ENCODE results near the gene PARP15. TPM values are rescaled to one million over a fixed set of nuclear protein-coding genes. Genes with fewer than 3 reads are reported as not detected.

PARP15 gene
- polyA plus RNA-seq, 4 donors, result 0.06 to 0.46 (median 0.30) TPM

DNA sequence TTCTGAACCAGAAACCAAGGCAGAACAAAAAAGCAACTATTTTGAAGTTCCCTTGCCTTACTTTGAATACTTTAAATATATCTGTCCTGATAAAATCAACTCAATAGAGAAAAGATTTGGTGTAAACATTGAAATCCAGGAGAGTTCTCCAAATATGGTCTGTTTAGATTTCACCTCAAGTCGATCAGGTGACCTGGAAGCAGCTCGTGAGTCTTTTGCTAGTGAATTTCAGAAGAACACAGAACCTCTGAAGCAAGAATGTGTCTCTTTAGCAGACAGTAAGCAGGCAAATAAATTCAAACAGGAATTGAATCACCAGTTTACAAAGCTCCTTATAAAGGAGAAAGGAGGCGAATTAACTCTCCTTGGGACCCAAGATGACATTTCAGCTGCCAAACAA lies 8.7 kb upstream of the PARP15 start:
- DNase-seq (ENCODE audit: low read depth in 4 of 4, low spot score in 2 of 4), result no peak

DNA sequence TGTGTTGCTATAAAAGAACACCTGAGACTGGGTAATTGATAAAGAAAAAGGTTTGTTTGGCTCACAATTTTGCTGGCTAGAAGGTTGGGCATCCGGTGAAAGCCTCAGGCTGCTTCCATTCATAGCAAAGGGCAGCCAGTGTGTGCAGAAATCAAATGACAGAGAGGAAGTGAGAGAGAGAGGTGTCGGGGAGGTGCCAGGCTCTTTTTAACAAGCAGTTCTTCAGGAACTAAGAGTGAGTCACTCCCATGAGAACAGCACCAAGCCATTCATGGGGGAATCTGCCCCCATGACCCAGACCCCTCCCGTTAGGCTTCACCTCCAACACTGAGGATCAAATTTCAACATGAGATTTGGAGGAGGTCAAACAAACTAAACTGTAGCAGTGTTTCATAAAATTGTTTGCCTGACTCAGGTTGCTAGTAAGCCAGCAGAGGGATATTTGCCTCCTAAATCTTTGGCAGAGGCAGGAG lies 4.5 kb upstream of the PARP15 start:
- DNase-seq (ENCODE audit: low read depth in 4 of 4, low spot score in 2 of 4), result no peak

GRCh38 chr3:122576174-122576940 lies 1.1 kb upstream of the PARP15 start:
- DNase-seq (ENCODE audit: low read depth in 4 of 4, low spot score in 2 of 4), result no peak

DNA sequence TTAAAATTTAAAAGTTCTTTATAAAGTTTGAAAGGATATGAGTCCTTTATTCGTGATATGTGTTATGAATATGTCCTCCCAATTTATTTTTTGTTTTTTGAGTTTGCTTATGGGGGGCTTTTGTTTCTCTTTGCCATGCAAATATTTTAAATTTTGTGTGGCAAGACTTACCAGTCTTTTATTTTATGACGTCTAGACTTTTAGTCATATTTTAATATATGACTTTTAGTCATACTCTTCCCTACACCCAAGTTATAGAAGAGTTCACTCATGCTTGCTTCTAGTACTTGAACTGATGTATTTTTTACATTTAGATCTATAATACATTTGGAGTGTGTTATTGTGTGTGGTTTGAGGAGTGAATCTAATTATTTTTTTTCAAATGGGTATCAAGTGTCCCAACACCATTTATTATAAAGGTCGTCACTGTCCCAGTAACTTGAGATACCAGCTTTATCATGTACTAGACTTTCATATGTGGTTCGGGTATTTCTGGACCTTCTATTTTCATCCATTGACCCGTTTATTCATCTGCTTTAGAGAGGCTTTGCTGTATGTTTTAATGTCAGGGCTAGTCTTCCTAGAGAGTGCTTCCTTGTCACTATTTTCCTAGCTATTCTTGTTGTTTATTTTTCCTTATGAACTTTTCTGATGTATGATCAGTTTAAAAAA lies 755 bp downstream of the PARP15 start:
- no peak for DNase-seq (ENCODE audit: low read depth in 4 of 4, low spot score in 2 of 4)

DNA sequence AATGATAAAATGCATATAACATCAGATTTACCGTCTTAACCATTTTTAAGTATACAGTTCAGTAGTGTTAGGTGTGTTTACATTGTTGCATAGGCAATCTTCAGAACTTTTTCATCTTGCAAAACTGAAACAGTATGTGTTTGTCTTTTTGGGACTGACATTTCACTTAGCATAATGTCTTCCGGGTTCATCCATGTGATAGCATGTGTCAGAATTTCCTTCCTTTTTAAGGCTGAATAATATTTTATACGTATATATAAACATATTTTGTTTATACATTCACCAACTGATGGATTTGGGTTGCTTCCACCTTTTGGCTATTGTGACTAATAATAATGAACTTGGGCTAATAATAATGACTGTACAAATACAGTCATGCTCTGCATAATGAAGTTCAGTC lies 3.0 kb downstream of the PARP15 start:
- DNase-seq (ENCODE audit: low read depth in 4 of 4, low spot score in 2 of 4), result no peak

DNA sequence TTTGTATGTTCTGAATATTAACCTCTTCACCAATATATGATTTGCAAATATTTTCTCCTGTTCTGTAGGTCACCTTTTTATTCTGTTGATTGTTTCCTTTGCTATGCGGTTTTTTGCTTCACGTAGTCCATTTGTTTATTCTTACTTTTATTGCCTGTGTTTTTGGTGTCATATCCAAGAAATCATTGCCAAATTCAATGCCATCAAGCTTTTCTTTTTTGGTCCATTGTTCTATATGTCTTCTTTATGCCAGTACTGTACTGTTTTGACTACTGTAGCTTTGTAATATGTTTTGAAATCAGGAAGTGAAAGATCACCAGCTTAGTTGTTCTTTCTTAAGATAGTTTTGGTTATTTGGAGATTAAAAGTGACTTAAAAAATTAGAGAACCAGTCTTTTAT lies 4.2 kb downstream of the PARP15 start:
- DNase-seq (ENCODE audit: low read depth in 4 of 4, low spot score in 2 of 4), result no peak

DNA sequence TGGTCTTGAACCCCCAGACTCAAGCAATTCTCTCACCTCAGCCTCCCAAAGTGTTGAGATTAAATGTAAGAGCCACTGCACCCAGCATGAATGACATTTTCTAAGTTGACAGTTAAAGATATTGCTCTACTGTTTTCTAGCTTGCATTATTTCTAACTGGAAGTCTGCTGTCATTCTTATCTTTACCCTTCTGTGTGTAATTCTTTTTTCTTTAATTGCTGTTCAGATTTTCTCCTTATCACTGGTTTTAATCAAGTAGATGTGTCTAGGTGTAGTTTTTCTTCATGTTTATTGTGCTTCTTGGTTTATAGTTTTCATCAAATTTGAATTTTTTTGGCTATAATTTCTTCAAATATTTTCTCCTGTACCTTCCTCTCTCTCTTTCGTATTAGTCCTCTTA lies 4.9 kb downstream of the PARP15 start:
- no peak for DNase-seq (ENCODE audit: low read depth in 4 of 4, low spot score in 2 of 4)

GRCh38 chr3:122586098-122586497 lies 8.6 kb downstream of the PARP15 start:
- no peak for DNase-seq (ENCODE audit: low read depth in 4 of 4, low spot score in 2 of 4)

DNA sequence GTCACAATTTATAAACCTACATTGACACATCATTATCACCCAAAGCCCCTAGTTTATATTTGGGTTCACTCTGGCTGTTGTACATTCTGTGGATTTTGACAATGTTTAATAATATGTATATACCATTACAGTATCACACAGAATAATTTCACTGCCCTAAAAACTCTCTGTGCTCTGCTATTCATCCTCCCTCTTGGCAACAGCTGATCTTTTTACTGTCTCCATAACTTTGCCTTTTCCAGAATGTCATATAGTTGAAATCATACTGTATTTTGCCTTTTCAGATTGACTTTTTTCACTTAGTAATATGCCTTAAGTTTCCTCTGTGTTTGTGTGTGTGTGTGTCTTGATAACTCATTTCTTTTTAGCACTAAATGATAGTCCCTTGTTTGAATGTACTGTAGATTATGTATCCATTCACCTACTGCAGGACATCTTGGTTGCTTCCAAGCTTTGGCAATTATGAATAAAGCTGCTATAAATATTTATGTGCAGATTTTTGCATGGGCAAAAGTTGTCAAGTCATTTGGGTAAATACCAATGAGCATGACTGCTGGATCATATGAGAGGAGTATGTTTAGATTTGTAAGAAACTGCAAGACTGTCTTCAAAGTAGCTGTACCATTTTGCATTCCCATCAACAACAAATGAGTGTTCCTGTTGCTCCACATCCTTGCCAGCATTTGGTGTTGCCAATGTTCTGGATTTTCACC lies 9.5 kb downstream of the PARP15 start:
- no peak for DNase-seq (ENCODE audit: low read depth in 4 of 4, low spot score in 2 of 4)

DNA sequence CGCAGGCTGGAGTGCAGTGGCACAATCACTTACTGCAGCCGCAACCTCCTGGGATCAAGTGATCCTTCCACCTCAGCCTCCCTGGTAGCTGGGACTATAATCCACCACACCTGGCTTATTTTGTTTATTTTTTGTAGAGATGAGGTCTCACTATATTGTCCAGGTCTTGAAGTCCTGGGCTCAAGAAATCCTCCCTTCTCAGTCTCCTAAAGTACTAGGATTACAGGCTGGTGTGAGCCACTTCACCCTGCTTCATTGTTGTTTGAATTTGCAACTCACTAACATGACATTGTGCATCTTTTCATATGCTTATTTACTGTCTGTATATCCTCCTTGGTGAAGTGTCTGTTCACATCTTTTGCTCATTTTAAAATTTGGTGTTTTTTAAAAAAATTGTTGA lies 10.1 kb downstream of the PARP15 start:
- no peak for DNase-seq (ENCODE audit: low read depth in 4 of 4, low spot score in 2 of 4)

- no peak for DNase-seq (ENCODE audit: low read depth in 4 of 4, low spot score in 2 of 4)
Measured at GRCh38 chr3:122589297-122589696, 11.8 kb downstream of the PARP15 start.

DNA sequence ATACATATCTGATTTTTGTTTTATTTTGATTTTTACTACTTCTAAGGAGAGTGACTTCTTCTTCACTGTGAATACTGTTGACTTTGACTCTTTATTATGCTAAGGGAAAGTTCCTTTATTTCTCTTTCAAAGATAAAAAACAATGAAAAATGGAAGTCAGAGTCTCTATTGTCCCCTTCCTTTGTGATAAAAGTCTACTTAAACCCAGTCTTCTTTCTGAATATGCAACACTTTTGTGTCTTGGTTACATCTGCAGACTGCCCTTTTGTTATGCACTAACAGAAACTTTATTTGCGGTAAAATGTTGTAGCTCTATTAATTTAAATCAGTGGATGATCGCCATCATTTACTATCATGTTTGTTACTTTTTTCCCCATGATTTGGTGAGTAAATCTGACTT lies 13.2 kb downstream of the PARP15 start:
- no peak for DNase-seq (ENCODE audit: low read depth in 4 of 4, low spot score in 2 of 4)

DNA sequence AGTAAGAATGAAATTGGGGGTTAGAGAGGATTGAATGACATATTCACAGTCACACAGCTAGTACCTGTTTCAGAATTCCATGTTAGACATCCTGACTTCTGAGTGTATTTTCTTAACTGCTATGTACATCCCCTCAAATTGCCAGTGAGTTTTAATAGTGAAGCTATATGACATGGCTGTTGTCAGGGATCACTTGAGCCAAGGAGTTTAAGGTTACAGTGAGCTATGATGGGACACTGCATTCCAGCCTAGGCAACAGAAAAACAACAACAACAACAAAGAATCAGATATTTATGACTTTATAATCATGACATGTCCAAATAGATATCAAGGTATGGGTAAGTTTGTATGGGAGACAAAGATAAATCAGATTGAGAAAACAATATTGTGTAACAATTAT lies 16.6 kb downstream of the PARP15 start:
- no peak for DNase-seq (ENCODE audit: low read depth in 4 of 4, low spot score in 2 of 4)

- no peak for DNase-seq (ENCODE audit: low read depth in 4 of 4, low spot score in 2 of 4)
Measured at GRCh38 chr3:122598151-122598550, 20.7 kb downstream of the PARP15 start.

DNA sequence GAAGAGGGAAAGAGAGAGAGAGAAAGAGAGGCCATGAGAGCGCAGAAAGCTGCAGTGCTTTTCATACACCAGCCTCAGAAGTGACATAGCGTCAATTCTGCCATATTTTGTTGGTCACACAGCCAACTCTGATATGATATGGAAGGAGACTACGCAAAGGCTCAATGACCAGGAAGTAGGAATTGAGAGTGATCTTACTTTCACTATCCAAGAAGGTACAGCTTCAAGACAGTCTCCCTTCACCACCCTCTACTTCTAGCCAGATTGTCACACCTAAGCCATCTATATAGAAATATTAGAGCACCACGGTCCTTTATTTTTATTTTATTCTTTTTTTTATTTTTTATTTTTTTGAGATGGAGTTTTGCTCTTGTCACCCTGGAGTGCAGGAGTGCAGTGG lies 21.1 kb downstream of the PARP15 start:
- DNase-seq (ENCODE audit: low read depth in 4 of 4, low spot score in 2 of 4), result no peak

DNA sequence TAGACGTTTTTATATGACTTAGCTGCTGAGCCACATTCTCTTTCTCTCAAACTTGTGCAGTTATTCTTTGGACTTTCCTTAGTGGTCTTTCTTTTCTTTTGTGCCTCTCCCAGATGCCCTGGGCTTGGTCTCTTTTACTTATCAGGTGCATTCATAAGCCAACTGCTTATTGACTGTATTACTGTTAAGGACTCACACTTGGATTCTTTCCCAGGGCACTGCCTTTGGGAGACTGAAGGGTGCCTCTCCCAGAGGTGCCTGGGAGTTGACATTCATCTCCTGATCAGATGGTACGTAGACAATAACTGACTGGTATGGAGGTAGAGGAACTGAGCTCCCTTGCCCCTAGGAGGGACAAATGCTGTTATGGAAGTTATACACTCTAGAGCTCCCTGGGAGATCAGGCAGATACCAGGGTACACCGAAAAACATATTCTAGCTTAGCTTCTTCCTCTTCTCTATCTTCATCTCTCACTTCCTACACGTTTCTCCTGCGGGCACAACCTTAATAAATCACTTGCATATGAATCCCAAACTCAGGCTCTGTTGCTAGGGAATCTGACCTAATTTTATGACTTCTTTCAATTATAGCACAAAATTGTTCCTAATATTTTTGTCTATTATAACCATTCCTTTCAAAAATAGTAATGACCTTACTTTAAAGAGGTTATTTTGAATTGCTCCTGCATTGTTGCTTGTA lies 24.7 kb downstream of the PARP15 start:
- no peak for DNase-seq (ENCODE audit: low read depth in 4 of 4, low spot score in 2 of 4)

- DNase-seq (ENCODE audit: low read depth in 4 of 4, low spot score in 2 of 4), result no peak
Measured at GRCh38 chr3:122603056-122603455, 25.6 kb downstream of the PARP15 start.

GRCh38 chr3:122606330-122606729 lies 28.9 kb downstream of the PARP15 start:
- no peak for DNase-seq (ENCODE audit: low read depth in 4 of 4, low spot score in 2 of 4)

DNA sequence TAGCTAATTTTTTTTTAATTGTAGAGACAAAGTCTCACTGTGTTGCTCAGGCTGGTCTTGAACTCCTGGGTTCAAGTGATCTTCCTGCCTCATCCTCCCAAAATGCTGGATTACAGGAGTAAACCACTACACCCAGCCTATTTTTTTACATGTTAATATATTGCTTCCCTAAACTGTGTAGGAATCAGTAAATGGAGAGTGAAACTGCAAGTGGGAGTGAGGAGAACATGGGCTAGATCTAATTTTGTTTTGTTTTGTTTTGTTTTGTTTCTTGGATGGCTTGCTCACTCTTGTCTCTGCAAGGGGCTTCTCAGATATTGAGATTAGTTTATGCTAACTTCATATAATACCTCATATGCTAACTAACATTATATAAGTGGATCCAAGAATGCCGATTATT lies 31.5 kb downstream of the PARP15 start:
- no peak for DNase-seq (ENCODE audit: low read depth in 4 of 4, low spot score in 2 of 4)

DNA sequence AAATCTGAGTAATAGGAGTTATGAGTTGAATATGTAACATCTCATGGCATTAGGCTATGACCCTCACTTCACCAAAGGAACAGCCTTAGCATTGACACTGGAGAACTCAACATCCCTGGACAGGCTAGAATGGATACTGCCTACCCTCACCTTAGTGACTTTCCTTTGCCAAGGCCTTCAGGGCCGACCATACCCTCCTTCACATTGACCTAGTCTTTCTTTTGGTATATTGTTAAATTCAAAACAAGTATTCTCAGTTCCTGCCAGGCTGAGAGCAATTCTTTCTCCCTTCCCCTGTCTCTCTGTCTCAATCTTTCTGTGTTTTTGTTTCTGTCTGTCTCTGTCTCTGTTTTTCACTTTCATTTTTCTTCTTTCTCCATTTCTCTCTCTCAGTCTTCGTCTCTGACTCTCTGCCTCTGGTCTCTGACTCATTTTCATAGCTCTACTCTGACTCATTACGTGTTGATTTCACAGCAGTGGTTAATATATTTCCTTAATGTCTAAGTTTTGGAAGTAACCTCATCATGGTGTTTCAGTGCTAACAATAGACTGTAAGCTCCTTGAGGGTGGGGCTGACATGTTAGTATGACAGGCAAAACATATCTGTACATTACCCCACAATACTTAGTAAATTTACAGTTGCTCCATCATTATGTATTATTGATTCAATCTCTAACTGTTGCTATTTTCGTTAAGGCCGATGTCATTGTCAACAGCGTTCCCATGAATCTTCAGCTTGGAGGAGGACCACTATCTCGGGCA lies 32.5 kb downstream of the PARP15 start:
- DNase-seq (ENCODE audit: low read depth in 4 of 4, low spot score in 2 of 4), result no peak
